Epithelial cell of proximal tubule (primary cell): ENCODE data around the gene MMD. TPM values are rescaled to one million over a fixed set of nuclear protein-coding genes. Genes with fewer than 3 reads are reported as not detected.
A peak's percentile ranks its signal among the peaks of the same experiment; 100 is the strongest.

Source experiments
- DNase-seq: peaks from one replicate; pipeline ENCODE4 v3.0.0-alpha.2; 2011; ENCODE audit warnings: low read depth
- H3K4me3 ChIP-seq: 2 replicates; pipeline ENCODE4 v1.5.1; 2011; ENCODE audit warnings: low read depth, mild to moderate bottlenecking, low read length
- CTCF ChIP-seq: conservative IDR thresholded peaks from 2 replicates; pipeline ENCODE4 v1.5.1; 2012; ENCODE audit warnings: low read depth, mild to moderate bottlenecking, low read length
- total RNA-seq: library from RNA; depleted of rRNA; stranded (reverse); fragments of >200 nt; gene quantifications from 2 replicates; pipeline ENCODE4 v1.2.3, GENCODE V29; 2015

Gene MMD
- total RNA-seq, 1 donor from 2014 or later: 34.3 TPM

DNA sequence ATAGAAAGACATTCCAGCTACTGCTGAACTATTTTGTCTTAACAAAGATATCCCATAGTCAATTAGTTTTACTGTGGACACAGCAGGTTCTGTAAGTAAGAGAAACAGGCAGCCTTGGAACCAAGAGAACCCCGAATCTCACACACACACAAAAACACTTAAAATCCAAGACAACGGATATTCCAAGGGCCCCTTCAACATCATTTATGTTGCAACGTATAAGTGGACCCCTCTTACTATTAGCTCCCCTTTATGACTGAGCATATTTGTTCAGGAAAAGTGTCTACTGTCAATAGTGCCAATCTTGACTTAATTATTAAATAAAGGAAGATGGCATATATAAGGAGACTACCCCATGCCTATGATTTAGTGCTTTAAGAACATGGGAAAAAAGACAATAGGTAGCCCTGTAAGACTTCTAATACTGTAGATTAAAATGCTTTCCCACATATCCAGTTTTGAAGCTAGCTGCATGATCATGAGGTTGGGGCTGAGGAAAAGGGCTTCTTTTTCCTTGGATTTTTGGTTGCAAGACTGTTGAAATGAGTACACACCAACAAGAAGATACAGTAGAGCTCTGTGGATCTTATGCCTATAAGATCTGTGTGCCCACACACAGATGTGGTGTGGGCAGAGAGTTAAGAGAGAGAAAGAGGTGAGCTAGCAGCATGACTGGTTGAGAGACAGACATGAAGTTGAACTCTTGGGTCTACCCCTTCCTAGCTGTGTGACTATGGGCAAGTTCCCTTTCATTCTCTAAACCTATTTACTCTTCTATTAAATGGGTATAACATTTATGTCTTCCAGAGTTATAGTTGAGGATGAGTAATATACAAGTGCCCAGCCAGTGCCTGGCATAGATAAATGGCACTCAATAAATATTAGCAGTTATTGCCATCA lies 3.0 kb downstream of the MMD start:
- H3K4me3 ChIP-seq: no peak overlapping the region
- no peak for TF ChIP-seq CTCF

DNA sequence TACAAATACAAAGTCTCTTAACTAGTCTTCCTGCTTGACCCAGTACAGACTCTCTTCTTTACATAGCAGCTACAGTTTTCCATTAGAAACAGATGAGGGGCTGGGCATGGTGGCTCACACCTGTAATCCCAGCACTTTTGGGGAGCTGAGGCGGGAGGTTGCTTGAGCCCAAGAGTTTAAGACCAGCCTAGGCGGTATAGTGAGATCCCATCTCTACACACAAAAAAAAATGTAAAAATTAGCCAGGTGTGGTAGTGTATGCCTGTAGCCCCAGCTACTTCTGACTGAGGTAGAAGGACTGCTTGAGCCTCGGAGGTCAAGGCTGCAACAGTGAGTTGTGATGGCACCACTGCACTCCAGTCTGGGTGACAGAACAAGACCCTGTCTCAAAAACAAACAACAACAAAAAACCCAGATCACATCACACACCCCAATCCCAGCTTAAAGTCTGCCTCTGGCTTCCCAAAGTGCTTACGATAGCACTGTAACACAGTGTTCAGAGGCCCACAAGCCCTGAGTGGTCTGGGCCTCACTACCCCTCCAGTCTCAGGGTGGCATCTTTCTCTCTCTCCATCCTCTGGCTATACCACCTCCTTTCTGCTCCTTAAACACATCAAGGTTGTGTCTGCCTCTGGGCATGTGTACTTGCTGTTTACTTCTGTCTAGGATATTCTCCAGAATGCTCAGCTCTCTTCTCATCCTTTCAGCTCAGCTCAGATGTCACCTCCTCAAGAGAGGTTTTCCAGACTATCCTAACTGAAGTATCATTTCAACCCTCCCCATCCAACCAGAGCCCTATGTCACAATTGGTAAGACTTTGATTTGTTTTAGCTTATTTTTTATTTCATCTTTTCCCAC lies 4.0 kb downstream of the MMD start:
- no peak for DNase-seq
- TF ChIP-seq CTCF: no peak
- H3K4me3 ChIP-seq: no peak overlapping the region

More for the DNA sequence above, 3.0 kb downstream of the MMD start:
- DNase-seq: no peak

DNA sequence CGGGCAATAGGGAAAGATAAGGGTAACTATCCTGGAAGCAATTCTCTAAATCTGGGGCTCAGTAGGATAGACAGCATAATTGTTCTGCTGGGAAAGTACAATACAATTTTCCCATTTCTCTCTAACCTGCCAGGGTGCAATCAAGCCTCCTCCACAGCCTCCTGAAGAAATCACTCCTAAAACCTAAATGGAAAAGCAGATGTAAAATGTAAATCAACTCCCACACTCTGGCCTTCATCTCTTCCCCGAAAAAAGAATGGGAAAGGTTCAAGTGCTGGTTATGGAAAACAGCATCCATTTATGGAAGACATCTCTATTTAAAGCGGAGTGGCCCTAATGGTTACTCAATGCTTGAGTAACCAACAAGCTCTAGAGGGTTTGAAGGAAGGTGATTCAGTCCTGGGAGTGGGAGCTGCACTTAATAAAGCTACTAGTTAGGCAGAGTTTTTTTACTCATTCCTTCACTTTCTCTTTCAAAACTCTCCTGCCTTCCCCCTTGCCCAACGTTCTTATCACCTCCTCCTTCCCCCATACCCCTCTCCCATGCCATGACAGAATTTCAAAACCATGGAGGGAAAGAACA lies 5.1 kb downstream of the MMD start:
- TF ChIP-seq CTCF: no peak
- peak overlapping the region; percentile 2 for H3K4me3 ChIP-seq
- no peak for DNase-seq

DNA sequence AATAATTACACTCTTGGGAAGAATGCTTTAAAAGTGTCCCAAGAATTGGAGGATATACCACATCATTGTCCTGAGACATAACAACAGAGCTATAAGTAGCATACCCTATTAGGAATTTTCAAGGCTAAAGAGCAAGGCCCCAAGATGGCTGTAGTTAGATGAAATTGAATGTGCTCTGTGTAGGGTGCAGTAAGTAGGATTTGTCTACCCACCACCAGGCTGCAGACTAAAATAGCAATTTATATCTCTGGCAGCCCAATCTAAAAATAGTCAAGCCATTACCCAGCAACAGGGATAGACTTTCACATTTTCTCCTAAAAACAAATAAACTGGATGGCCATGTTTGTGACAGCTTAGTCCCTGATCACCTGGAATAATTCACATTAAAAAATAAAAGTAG lies 5.6 kb downstream of the MMD start:
- DNase-seq: no peak
- TF ChIP-seq CTCF: no peak
- no peak overlapping the region for H3K4me3 ChIP-seq

GRCh38 chr17:55414983-55415382 lies 6.7 kb downstream of the MMD start:
- no peak for TF ChIP-seq CTCF
- DNase-seq: no peak
- H3K4me3 ChIP-seq: no peak overlapping the region

GRCh38 chr17:55413825-55414489 lies 7.7 kb downstream of the MMD start:
- TF ChIP-seq CTCF: no peak
- DNase-seq: no peak
- no peak overlapping the region for H3K4me3 ChIP-seq
